CD1c-positive myeloid dendritic cell (primary cell): Measurements from ENCODE around the gene PTP4A1.
A peak's percentile ranks its signal among the peaks of the same experiment; 100 is the strongest.
"Not testable (repeated sequence)": the region's sequence is repeated elsewhere in the genome, so short reads cannot be mapped to it uniquely, and the experiment has no call there.

ENCODE experiments used
- DNase-seq: peaks from one replicate; pipeline ENCODE4 v3.0.0-alpha.2; 2016; ENCODE audit errors: extremely low spot score

PTP4A1 gene

DNA sequence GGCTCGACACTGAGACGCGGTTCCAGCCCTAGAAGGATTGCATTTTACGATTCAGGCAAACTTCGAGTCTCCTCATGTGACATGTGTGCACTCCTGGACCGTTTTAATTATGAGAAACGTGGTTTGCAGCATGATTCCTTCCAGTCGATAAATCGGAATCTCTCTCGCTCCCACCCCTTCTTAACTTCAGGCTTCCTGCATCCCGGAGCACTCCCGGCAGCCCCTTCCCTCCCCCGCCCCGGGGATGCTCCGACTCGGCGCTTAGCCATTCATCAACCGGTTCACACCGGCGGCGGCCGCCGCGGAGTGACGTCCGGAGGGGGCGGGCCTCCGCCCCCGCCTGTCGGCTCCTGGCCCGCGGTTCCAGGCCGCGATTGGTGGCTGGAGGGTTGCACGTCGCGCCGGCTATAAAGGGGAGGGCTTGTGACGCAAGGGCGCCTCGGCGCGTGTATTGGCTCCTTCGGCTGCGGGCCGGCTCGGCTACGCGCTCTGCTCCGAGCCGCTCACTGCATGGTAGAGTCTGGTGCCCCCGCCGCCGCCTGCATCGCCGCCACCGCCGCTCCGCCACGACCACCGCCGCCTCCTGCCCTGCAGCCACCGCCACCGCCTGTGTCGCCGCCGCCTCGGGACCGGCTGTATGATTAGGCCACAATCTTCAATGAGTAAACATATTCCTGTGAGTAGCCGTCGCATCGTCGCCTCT, at the start of gene PTP4A1, which contains the start of gene LOC128125822:
TSS of gene PTP4A1 (plus strand) at position 437 of the 703 bp plus-strand sequence. CDS start 4,401 bp downstream, outside the sequence.
TSS of gene LOC128125822 (plus strand) at position 437 of the 703 bp plus-strand sequence.
- peak; percentile 99 for DNase-seq

DNA sequence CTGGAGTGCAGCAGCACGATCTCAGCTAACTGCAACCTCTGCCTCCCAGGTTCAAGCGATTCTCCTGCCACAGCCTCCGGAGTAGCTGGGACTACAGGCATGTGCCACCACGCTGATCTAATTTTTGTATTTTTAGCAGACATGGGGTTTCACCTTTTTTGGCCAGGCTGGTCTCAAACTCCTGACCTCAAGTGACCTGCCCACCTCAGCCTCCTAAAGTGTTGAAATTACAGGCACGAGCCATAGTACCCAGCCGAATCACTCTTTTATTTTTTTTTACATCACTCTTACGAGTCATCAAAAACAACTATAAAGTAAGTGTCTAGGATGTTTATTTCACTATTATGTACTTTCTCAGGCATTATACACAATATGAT, 49.4 kb upstream of the PTP4A1 start:
- not testable (repeated sequence) for DNase-seq

DNA sequence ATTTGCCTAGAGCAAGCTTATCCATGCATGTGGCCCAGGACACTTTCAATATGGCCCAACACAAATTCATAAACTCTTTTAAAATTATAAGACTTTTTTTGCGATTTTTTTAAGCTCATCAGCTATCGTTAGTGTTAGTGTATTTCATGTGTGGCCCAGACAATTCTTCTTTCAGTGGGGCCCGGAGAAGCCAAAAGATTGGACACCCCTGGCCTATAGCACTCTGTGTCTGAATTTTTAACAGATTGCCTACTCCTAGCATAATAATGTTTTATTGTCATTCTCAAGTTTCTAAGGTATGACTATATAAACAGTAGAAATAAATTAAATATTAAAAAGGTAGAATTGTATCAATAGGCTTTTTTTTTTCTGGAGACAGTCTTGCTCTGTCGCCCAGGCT, 48.6 kb upstream of the PTP4A1 start:
- DNase-seq: no peak

DNA sequence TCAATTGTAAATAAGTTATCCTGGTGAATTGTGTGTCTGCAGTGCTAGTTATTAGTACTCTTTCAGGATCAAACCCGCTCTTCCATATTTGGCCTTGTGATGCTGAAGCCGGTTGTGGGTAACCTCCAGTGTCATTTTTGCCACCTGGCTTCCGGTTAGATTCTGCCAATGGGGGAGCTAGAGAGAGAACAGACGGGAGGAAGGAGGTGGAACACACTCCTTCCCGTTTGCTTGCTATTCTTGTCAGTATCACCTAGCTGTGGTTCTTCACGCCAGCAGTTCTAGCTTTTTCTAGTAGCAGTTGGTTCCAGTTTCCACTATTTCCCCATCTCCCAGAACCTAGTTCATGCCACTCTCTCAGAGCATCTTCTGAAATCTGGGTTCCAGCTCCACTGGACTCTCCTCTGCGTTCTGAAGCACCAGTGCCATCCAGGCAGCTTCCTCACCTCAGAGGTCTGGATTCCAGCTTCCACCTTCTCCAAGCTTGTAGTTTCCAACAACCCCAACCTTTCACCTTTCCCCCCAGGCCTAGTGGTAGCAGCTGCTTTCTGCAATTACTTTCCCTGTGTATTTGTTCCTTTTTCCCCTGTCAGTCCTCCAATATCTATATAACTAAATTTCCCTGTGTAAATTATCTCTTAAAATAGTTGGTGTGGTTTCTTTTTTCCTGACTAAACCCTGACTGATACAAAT, 46.9 kb upstream of the PTP4A1 start:
- no peak for DNase-seq

DNA sequence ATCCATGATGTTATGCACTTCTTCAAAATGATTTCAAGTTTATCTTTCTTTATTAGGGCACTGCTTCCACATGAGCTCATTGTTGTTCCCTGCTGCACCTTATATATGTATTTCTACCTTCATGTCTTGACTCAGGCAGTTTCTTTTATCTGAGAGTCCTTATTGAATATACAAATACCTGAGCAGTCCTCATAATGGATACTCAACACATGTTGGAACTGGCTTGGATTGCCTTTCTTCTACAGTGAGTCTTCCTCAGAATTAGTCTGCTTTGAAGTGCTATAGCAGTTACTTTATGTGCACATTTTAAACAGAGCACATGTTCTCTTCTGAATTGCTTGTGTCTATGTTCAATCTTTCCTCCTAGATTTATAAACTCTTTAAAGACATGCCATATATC, 45.3 kb upstream of the PTP4A1 start:
- DNase-seq: no peak

DNA sequence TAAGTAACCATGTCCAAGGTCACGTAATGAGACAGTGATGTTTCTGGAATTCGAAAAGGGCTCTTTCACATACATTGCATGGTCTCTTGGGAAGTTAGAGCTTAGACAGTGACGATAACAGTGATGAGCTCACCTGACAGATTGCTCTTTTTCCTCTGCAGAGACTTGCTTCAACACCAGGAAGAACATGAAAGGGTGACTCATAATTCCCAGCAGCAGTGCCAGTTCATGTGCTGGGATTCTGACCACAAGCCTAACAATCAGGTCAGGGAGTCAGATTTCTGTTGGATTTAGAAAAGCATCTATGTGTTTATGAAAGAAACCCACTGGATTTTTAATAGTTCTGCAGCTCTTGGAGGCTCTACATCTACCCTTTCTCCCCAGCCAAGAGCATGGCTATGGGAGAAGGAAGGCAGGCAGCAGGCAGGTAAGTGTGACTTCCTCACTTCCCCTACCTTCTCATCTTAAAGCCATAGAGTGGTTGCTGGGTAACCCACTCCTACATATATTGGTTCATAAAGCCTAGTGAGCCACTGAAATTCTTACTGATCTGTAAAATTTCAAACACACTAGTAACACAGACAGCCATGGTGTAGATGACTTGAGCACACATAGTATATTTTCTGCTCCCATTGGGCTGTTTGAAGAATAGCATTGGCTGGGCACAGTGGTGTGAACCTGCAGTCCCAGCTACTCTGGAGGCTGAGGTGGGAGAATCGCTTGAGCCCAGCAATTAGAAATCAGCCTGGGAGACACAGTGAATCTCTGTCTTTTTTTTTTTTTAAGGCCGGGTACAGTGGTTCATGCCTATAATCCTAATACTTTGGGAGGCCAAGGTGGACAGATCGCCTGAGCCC, 44.4 kb upstream of the PTP4A1 start:
- no peak for DNase-seq

DNA sequence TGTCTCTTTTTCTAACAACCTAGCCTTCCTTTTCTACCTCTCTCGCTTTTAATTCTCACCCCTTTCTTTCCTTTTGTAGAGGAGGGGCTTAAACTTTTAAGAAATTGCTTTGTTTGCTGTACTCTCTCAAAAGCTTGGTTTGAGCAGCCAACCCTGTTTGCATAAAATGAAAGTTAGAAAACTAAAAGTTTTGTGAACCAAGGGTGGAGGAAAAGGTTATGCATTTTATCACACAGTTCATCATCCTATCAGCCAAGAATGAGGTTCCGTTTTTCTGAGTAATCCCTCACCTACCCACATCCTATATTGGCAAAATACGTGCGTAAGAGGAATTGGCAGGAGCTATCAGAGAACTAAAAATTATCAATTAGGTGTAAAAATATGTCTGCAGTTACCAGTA, 42.8 kb upstream of the PTP4A1 start:
- no peak for DNase-seq

DNA sequence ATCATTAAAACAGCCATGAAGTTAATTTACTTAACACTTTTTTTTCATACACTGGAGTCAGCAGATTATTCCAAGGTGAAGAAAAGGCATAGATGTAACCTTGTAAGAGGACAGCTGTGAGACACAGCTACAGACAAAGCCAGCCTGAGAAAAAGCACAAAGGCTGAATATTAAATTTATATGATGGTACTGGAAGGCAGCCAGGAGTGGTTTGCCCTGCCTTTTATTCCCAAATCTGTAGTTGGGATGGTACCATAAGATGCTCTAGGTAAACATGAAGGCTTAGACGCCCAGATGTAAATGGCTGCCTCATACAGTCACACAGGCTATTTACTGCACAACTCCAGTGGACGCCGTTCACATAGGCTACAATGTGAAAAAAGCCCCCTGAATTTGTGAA, 42.1 kb upstream of the PTP4A1 start:
- no peak for DNase-seq

DNA sequence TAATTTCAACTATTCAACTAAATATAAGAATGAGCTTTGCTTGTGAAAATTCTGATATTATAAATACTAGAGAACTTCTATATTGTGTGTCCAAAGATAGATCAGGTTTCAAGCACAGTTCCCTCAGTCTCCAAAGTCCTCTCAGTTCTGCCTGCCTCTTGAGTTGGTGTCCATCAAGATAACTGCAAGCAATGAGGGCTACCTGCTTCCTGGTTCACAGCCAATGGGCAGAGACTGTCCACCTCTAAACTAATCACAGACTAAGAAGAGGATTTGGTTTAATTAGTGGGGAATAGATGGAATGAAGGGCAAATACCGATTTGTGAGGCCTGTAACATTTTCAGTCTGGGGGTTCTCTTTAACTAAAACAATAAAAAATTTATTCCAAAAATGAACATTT, 41.3 kb upstream of the PTP4A1 start:
- no peak for DNase-seq

DNA sequence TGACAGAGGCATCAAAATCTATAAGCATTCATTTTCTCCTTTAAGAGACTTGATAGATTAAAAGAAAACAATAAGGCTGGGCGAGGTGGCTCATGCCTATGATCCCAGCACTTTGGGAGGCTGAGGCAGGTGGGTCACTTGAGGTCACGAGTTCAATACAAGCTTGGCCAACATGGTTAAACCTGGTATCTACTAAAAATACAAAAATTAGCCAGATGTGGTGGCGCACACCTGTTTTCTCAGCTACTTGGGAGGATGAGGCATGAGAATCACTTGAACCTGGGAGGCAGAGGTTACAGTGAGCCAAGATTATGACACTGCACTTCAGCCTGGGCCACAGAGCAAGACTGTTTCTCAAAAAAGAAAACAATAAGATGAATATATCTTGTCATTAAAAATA, 39.3 kb upstream of the PTP4A1 start:
- no peak for DNase-seq

DNA sequence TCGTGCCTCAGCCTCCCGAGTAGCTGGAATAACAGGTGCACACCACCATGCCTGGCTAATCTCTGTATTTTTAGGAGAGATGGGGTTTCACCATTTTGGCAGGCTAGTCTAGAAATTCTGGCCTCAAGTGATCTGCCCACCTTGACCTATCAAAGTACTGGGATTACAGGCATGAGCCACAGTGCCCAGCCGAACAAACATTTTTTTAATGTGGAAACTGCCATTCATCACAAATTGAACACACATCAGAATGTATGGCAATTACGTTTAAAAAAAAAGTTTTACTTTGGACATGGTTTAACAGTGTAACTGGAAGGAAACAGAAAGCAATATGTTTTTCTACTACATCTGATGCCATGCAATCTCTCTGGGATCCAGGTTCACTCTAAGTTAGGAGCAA, 38.3 kb upstream of the PTP4A1 start:
- no peak for DNase-seq

DNA sequence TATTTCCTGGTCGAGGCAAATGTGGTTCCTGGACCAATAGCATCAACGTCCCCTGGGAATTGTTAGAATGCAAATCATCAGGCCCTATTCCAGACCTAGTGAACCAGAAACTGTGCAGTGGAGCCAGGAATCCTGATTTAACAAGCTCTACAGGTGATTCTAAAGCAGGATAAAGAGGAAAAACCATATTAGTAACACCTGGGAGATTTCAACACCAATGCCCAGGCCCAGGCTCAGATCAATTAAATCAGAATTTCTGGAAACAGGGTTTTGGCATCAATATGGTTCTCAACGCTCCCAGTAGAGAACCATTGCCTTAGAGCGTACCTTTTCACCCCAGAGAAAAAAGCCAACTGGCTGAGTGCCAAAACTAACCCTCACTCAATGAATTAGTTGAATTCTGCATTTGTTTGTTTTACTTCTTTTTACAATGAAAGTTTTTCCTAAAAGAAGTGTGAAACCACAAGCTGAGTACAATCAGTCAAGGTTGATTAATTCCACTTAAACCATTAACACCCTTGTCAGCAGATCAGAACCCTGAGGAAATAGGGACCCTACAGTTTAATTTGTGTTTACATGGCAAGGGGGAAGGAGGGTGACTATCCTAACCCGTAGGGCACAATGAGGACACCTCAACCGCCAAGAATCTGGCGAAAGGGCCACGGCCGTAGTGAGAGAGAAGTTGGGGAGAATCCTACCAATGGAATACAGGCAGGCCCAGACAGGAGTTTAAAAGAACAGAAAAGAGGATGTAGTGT, 34.9 kb upstream of the PTP4A1 start:
- no peak for DNase-seq

DNA sequence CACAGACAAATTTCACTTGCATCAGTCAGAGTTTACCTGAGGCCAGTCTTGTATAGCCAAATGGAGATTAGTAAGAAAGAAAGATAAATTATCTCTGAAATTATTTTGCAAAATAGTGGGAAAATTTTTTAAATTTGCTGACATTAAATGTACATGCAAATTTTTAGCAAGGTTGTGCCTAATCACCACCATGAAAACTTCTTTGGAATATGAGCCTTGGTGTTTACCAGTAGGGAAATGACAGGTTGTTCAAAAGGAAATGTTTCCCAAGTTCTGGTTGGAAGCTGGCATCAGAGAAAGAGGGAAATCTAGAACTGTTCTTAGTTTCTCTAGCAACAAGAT, 34.4 kb upstream of the PTP4A1 start:
- DNase-seq: no peak

DNA sequence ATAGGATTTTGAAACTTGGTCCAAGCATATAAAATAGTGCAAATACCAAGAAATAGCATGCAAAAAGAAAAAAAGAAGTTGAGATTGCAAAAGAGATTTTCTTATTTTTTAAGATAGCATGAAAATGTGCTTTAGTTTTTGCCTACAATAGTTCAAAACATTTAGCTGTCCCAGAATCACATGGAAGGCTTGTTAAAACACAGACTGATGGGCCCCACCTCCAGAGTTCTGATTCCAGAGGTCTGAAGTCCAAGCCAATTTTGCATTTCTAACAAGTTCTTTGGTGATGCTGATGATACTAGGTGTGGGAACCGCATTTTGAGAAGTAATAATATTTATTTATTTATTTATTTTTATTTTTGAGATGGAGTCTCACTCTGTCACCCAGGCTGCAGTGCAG, 33.7 kb upstream of the PTP4A1 start:
- DNase-seq: no peak

DNA sequence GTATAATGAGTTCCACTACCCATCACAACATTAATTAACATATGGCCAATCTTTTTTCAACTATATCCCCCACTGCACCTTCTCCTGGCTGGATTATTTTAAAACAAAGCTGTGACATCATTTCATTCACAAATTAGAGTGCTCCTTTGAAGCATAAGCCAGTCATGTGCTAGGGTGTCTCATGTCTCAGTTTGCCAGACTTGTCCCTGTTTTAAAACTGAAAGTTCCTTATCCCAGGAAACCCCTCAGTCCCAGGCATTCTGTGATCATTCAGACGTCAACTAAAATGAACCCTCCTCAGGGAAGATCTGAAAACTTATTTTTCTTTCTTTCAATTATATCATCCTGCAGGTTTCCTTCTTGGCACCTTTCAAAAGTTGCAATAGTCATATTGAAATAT, 29.3 kb upstream of the PTP4A1 start:
- DNase-seq: no peak

DNA sequence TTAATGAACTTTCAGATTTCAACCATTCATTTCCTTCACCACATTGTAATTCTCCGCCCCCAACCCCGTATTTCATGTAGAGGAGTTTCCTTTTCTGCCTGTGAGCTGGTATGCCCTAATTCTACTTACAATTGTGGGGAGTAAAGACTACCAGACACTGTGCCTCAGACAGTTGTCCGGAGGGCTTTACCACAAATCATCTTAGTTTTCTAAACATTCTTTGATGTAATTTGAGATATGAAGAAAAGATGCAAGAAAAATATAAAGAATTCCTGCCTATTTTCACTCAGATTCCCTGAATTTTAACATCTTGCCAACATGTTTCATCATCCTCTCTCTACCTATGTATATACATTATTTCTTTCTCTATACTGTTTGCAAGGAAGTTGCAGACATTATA, 28.3 kb upstream of the PTP4A1 start:
- no peak for DNase-seq

DNA sequence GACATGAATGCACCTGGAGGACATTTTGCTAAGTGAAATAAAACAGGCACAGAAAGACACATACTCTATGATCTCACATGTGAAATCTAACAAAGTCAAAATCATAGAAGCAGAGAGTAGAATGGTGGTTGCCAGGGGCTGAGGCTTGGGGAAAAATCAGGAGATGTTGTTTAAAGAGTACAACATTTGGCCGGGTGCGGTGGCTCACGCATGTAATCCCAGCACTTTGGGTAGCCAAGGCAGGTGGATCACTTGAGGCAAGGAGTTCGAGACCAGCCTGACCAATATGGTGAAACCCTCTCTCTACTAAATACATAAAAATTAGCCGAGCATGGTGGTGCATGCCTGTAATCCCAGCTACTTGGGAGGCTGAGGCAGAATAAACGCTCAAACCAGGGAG, 26.0 kb upstream of the PTP4A1 start:
- DNase-seq: no peak

DNA sequence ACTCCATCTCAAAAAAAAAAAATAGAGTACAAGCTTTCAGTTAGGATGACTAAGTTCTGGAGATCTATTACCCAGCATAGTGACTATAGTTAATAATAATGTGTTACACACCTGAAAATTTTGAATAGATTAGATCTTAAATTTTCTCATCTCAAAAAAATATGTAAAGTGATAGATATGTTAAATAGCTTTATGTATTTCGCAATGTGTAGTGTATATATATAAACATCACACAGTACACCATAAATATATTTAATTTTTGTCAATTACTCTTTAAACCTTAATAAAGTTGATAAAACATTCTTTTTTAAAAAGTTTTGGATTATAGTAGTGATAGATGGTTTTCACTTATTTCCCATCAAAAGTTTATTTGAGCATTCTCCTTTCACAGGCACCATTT, 25.6 kb upstream of the PTP4A1 start:
- no peak for DNase-seq

DNA sequence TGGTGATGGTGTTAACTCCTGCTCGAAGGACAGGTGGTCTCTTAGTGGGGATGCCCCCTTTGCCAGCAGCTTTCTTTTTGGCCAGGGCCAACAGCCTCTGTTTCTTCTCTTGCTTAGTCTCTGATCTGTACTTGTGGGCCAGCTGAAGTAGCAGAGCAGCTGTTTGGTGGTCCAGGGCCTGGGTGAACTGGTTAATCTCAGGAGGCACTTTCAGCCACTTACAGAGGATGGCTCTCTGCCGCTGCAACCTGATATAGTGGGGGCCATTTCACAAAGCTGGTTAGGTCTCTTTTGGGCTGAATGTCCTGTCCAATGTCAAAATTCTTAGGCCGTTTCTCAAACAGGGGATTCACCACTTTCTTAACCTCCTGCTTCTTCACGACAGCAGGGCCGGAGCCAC, 23.2 kb upstream of the PTP4A1 start:
- DNase-seq: no peak

DNA sequence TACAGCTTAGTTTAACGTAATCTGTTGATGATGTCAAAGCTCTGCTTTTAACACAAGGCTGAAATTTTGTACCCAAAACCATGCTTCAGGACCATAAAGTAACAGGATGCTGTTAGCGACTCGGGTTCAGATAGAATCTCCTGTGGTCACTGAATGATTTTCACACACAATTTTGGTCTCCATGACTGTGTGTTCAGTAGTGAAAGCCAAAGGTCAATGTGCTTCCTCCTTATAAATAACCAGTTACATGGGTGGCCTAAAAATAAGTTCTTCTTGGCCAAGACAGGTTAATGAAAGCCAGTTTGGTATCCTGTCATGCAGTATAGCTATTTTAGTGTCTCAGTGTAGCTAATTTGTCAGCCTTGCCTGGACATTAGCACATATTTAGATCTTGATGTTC, 19.1 kb upstream of the PTP4A1 start:
- DNase-seq: no peak

DNA sequence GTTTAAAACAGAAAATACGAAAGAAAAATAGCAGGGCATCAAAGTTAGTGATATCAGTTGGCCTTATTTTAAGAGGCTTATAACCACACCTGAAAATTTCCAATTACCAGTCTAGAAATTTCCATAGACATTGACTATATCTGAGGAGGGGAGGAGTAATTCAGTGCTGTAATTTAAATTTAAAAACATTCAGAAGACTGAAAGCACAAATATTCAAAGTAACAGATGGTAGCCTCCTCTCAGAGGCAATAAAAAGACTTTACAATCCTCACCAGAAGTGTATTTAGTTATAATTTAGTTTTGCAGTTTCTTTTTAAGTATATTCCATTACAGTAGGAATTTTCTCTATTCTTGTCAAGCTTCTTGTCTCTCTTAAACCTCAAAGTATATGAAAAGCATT, 18.4 kb upstream of the PTP4A1 start:
- DNase-seq: no peak

DNA sequence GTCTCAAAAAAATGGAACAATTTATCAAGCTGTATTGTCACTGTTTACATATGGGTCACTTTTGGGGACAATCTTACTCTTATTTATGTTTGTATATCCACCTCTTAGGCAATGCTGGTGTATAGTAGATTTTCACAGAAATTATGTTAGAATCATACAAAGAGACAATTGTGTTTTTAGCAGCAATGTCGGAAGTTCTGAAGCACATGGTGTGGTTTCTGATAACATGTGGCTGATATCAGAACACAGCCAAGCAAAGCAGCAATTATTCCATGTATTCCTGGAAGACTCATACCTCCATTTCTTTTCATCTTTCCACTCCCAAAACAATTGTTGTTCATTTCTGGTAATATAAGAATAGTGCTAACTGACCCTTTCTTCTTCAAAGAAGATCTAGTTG, 17.5 kb upstream of the PTP4A1 start:
- DNase-seq: no peak
